ENCODE measurements around the gene CHD5. TPM values are rescaled to one million over a fixed set of nuclear protein-coding genes. Genes with fewer than 3 reads are reported as not detected.

CHD5 gene
- total and polyA plus RNA-seq, 2 experiments from 2014 or later = 0.11 to 0.24 TPM

GRCh38 chr1:6131561-6131960 is 48.6 kb downstream of the CHD5 start:
- H3K9me3 ChIP-seq (ENCODE audit: low read depth) = no peaks in the 10 kb centered on the region
- H3K4me3 ChIP-seq = no peak overlapping the region
- TF ChIP-seq CTCF (IDR thresholded peaks at IDR 0.05; ENCODE audit: low read depth, low read length) = no peak
- H3K36me3 ChIP-seq = no peaks in the 10 kb centered on the region
- peaks cover 5% of the 10 kb centered on the region for H3K27me3 ChIP-seq
- DNase-seq (ENCODE audit: low read depth in 1 of 2, low spot score in 1 of 2) = no peak
- H3K4me1 ChIP-seq (ENCODE audit: low read depth) = no peaks in the 10 kb centered on the region
- H3K27ac ChIP-seq = no peak overlapping the region

DNA sequence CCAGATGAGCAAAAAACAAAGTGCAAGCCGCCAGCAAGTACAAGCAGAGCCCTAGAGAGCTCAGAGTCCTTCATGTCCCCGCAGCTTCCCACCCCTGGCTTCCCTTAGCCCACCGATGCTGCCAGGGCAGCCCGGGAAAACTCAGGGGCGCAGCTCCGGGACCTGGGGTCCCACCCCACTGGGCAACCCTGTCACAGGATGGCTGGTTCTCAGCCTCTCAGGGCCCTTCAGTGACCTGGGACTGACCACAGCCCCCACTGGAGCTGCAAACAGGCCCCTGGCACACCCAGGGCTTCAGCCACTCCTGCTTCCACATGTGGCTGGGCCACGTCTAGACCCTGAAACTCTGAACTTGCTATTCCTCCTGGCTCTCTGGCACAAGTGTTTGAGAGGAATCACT is 49.5 kb downstream of the CHD5 start:
- TF ChIP-seq CTCF (IDR thresholded peaks at IDR 0.05; ENCODE audit: low read depth, low read length) = no peak
- no peak overlapping the region for H3K27ac ChIP-seq

DNA sequence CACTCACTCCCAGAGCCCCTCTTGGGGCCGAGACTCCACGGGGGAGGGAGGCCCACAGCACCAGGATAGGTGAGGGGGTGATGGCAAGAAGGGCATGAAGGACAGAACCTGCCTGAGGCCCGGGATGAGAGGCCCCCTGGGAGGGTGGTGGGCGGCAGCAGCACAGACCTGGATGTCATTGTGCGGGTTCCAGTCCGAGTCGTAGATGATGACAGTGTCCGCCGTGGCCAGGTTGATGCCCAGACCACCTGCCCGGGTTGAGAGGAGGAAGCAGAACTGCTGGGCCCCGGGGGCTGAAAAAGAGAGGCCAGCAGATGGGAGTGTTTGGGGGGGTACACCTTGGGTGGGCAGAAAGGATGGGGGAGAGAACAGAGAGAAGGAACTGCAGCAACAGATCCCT is 50.1 kb downstream of the CHD5 start:
- Histone ChIP-seq H3K27me3 (peaks cover 5% of the 10 kb centered on the region), H3K4me3 (no peak overlapping the region), H3K9me3 (ENCODE audit: low read depth) (no peaks in the 10 kb centered on the region), H3K4me1 (ENCODE audit: low read depth) (no peaks in the 10 kb centered on the region), H3K27ac (no peak overlapping the region), H3K36me3 (no peaks in the 10 kb centered on the region)
- no peak for TF ChIP-seq CTCF (IDR thresholded peaks at IDR 0.05; ENCODE audit: low read depth, low read length)
- no peak for DNase-seq (ENCODE audit: low read depth in 1 of 2, low spot score in 1 of 2)

More for the DNA sequence above, 49.5 kb downstream of the CHD5 start:
- Histone ChIP-seq H3K4me1 (ENCODE audit: low read depth) (no peaks in the 10 kb centered on the region), H3K36me3 (no peaks in the 10 kb centered on the region), H3K9me3 (ENCODE audit: low read depth) (no peaks in the 10 kb centered on the region), H3K4me3 (no peak overlapping the region), H3K27me3 (peaks cover 5% of the 10 kb centered on the region)
- DNase-seq (ENCODE audit: low read depth in 1 of 2, low spot score in 1 of 2) = no peak

GRCh38 chr1:6129313-6129712 is 50.8 kb downstream of the CHD5 start:
- H3K4me3 ChIP-seq = no peak overlapping the region
- no peak for DNase-seq (ENCODE audit: low read depth in 1 of 2, low spot score in 1 of 2)
- H3K36me3 ChIP-seq = no peaks in the 10 kb centered on the region
- no peak for TF ChIP-seq CTCF (IDR thresholded peaks at IDR 0.05; ENCODE audit: low read depth, low read length)
- H3K27ac ChIP-seq = no peak overlapping the region
- peaks cover 5% of the 10 kb centered on the region for H3K27me3 ChIP-seq
- no peaks in the 10 kb centered on the region for H3K4me1 ChIP-seq (ENCODE audit: low read depth)
- no peaks in the 10 kb centered on the region for H3K9me3 ChIP-seq (ENCODE audit: low read depth)

DNA sequence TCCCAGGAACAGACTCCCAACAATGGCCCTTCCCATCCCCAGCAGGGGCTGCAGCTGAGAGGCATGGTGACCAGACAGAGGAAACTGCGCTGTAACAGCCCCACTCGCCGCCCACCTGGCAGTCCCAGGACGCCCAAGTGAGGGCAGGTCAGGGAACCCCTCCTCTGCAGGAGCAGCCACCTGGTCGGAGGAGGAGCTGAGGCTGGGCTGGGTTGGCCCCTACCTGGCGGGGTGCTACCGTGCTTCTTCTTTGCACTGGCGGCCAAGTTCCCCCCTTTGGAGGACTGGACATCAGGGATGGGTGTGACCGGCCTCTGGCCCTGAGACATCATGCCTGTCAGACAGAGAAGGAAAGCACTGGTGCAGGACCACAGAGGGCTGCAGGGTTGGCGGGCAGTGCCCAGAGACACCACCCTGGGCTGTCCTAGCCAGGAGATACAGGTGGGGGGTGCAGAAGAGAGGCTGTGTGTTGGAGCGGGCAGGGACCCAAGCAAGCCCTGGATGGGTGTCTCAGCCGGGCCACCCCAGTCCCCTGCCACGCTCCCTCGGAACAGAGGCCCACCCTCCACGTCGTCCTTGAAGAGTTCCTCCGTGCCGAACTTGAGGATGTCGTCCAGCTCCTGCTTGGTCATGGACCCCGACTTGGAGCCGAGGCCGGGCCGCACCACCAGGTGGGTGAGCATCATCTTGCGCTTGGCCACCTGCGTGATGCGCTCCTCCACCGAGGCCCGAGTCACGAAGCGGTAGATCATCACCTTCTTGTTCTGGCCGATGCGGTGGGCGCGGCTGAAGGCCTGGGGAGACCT is 51.6 kb downstream of the CHD5 start:
- H3K4me1 ChIP-seq (ENCODE audit: low read depth) = no peaks in the 10 kb centered on the region
- no peak for DNase-seq (ENCODE audit: low read depth in 1 of 2, low spot score in 1 of 2)
- H3K36me3 ChIP-seq = no peaks in the 10 kb centered on the region
- H3K9me3 ChIP-seq (ENCODE audit: low read depth) = no peaks in the 10 kb centered on the region
- TF ChIP-seq CTCF (IDR thresholded peaks at IDR 0.05; ENCODE audit: low read depth, low read length) = no peak
- no peak overlapping the region for H3K4me3 ChIP-seq
- H3K27me3 ChIP-seq = peaks cover 5% of the 10 kb centered on the region
- H3K27ac ChIP-seq = no peak overlapping the region

Data from cardiac muscle cell (in vitro differentiated cells and primary cell).